Bladder microvascular endothelial cell (primary cell): Measurements from ENCODE around the gene ARHGAP33. TPM values are rescaled to one million over a fixed set of nuclear protein-coding genes. Genes with fewer than 3 reads are reported as not detected.

Experiments
- total RNA-seq: library from RNA; depleted of rRNA; stranded (reverse); fragments of >200 nt; gene quantifications from 2 replicates; pipeline ENCODE4 v1.2.3, GENCODE V29; 2014

The ARHGAP33 gene
- total RNA-seq: 2.1 and 4.0 TPM in 2 replicates

GRCh38 chr19:35775298-35776101 is at the start of gene ARHGAP33:
Gene ARHGAP33, plus strand, starts transcription at chr19:35775564. Its CDS starts 95 bp downstream, at chr19:35775659.

GRCh38 chr19:35742121-35742724 is 33.1 kb upstream of the ARHGAP33 start, which contains the start of gene IGFLR1:
Gene IGFLR1, minus strand, starts transcription at chr19:35742452. Its CDS starts 1,272 bp downstream, at chr19:35741180.

GRCh38 chr19:35745328-35746086 is 29.9 kb upstream of the ARHGAP33 start, which contains the start of the genes PSENEN and U2AF1L4:
Gene PSENEN, plus strand, starts transcription at chr19:35745651. Its CDS starts 280 bp downstream, at chr19:35745931.
Gene U2AF1L4, minus strand, starts transcription at chr19:35745418. Its CDS starts 27 bp downstream, at chr19:35745391.

GRCh38 chr19:35748106-35749020 is 27.0 kb upstream of the ARHGAP33 start, which contains the start of gene LIN37:
Gene LIN37, plus strand, starts transcription at chr19:35748576. Its CDS starts 149 bp downstream, at chr19:35748725.

GRCh38 chr19:35756377-35757230 is 18.8 kb upstream of the ARHGAP33 start, which contains the start of gene HSPB6:
Gene HSPB6, minus strand, starts transcription at chr19:35757029. Its CDS starts 21 bp downstream, at chr19:35757008.

GRCh38 chr19:35757749-35758608 is 17.4 kb upstream of the ARHGAP33 start, which contains the start of gene PROSER3:
Gene PROSER3, plus strand, starts transcription at chr19:35758176. Its CDS starts 40 bp downstream, at chr19:35758216.

GRCh38 chr19:35812220-35813042 is 37.1 kb downstream of the ARHGAP33 start, which contains the start of gene PRODH2:
Gene PRODH2, minus strand, starts transcription at chr19:35812845. Its CDS starts 40 bp downstream, at chr19:35812805.

Other genes starting within 250 kb of the ARHGAP33 start
- gene SBSN, start 247.3 kb upstream of the ARHGAP33 start, total RNA-seq: not detected in 2 replicates
- gene GAPDHS, start 242.1 kb upstream of the ARHGAP33 start, total RNA-seq: not detected in 2 replicates
- 52.9 and 74.0 TPM in 2 replicates for gene TMEM147, start 229.9 kb upstream of the ARHGAP33 start, total RNA-seq
- gene ATP4A, start 211.9 kb upstream of the ARHGAP33 start, total RNA-seq: not detected in 2 replicates
- gene PMIS2, start 189.4 kb upstream of the ARHGAP33 start, total RNA-seq: not detected in 2 replicates
- 6.0 and 9.3 TPM in 2 replicates for gene HAUS5, start 162.8 kb upstream of the ARHGAP33 start, total RNA-seq
- gene RBM42, start 146.5 kb upstream of the ARHGAP33 start, total RNA-seq: 32.4 and 33.7 TPM in 2 replicates
- gene ETV2, start 133.8 kb upstream of the ARHGAP33 start, total RNA-seq: 0.13 and 0.49 TPM in 2 replicates
- gene COX6B1, start 127.2 kb upstream of the ARHGAP33 start, total RNA-seq: 295 and 323 TPM in 2 replicates
- not detected in 2 replicates for gene UPK1A, start 109.0 kb upstream of the ARHGAP33 start, total RNA-seq
- gene ZBTB32, start 71.0 kb upstream of the ARHGAP33 start, total RNA-seq: not detected in 2 replicates
- 6.2 and 19.6 TPM in 2 replicates for gene KMT2B, start 57.6 kb upstream of the ARHGAP33 start, total RNA-seq
- gene IGFLR1, start 33.1 kb upstream of the ARHGAP33 start, total RNA-seq: 0.49 and 0.94 TPM in 2 replicates
- gene U2AF1L4, start 30.1 kb upstream of the ARHGAP33 start, total RNA-seq: 4.0 and 6.4 TPM in 2 replicates
- gene PSENEN, start 29.9 kb upstream of the ARHGAP33 start, total RNA-seq: 12.3 and 13.8 TPM in 2 replicates
- 3.9 and 5.0 TPM in 2 replicates for gene LIN37, start 27.0 kb upstream of the ARHGAP33 start, total RNA-seq
- gene HSPB6, start 18.5 kb upstream of the ARHGAP33 start, total RNA-seq: 0.25 and 0.49 TPM in 2 replicates
- 1.5 and 2.5 TPM in 2 replicates for gene PROSER3, start 17.4 kb upstream of the ARHGAP33 start, total RNA-seq
- not detected in 2 replicates for gene PRODH2, start 37.3 kb downstream of the ARHGAP33 start, total RNA-seq
- not detected in 2 replicates for gene NPHS1, start 76.9 kb downstream of the ARHGAP33 start, total RNA-seq
- under 0.01 TPM in 1 of 2 replicates, not detected in the other for gene KIRREL2, start 81.3 kb downstream of the ARHGAP33 start, total RNA-seq
- 1.3 and 8.4 TPM in 2 replicates for gene APLP1, start 93.0 kb downstream of the ARHGAP33 start, total RNA-seq
- 3.1 and 3.5 TPM in 2 replicates for gene NFKBID, start 125.0 kb downstream of the ARHGAP33 start, total RNA-seq
- gene HCST, start 127.0 kb downstream of the ARHGAP33 start, total RNA-seq: not detected in 2 replicates
- gene TYROBP, start 132.7 kb downstream of the ARHGAP33 start, total RNA-seq: not detected in 2 replicates
- gene LRFN3, start 160.8 kb downstream of the ARHGAP33 start, total RNA-seq: 2.5 and 2.8 TPM in 2 replicates
- gene SDHAF1, start 219.6 kb downstream of the ARHGAP33 start, total RNA-seq: 9.8 and 12.1 TPM in 2 replicates
- gene SYNE4, start 233.2 kb downstream of the ARHGAP33 start, total RNA-seq: 0.06 TPM in 1 of 2 replicates, not detected in the other
- gene ALKBH6, start 238.6 kb downstream of the ARHGAP33 start, total RNA-seq: 7.4 and 9.4 TPM in 2 replicates